OCI-LY7 (cell line): ENCODE results near the gene CHST6.

Source experiments
- EZH2phosphoT487 ChIP-seq: fragments of 200-600 bp; sonication (generic); IDR thresholded peaks from 2 replicates; pipeline ENCODE4 v1.6.1; 2018; ENCODE audit warnings: low read depth, borderline replicate concordance, mild to moderate bottlenecking, mixed run types, antibody characterized with exemption, low read length, moderate library complexity, mixed read lengths
- TF ChIP-seq, protein P1 (sequence below): fragments of 200-600 bp; sonication (generic); conservative IDR thresholded peaks from 2 replicates; pipeline ENCODE4 v1.5.1; 2014; ENCODE audit warnings: mild to moderate bottlenecking, antibody characterized with exemption, low read length, moderate library complexity, mixed read lengths

DNA sequence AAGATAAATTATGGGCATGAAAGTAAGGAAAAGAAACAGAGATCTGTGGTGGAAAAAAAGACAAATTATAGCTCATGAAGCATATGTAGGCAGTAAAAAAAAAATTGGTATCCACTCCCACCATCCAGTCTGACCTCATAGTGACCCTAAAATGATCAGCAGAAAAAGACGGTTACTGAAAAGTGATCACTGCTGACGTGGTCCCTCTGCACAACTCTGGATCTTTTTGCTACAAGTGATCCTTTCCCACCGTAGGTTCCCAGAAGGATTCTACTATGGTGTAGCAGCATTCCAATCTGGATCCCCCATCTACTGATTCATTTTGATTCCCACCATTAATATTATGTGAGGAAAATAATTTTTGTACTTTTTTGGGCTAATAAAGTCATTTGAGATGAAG, 10.9 kb upstream of the CHST6 start:
- TF ChIP-seq, protein P1, sequence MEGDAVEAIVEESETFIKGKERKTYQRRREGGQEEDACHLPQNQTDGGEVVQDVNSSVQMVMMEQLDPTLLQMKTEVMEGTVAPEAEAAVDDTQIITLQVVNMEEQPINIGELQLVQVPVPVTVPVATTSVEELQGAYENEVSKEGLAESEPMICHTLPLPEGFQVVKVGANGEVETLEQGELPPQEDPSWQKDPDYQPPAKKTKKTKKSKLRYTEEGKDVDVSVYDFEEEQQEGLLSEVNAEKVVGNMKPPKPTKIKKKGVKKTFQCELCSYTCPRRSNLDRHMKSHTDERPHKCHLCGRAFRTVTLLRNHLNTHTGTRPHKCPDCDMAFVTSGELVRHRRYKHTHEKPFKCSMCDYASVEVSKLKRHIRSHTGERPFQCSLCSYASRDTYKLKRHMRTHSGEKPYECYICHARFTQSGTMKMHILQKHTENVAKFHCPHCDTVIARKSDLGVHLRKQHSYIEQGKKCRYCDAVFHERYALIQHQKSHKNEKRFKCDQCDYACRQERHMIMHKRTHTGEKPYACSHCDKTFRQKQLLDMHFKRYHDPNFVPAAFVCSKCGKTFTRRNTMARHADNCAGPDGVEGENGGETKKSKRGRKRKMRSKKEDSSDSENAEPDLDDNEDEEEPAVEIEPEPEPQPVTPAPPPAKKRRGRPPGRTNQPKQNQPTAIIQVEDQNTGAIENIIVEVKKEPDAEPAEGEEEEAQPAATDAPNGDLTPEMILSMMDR, result no peak
- no peak for TF ChIP-seq EZH2phosphoT487
